Neural cell (in vitro differentiated cells): ENCODE data around the gene SLC24A5. TPM values are rescaled to one million over a fixed set of nuclear protein-coding genes. Genes with fewer than 3 reads are reported as not detected.

ENCODE experiments used
- H2AFZ ChIP-seq: fragments of 200-600, 300-800 bp; sonication (generic), shearing (Covaris generic); 2 replicates; pipeline ENCODE4 v1.6.0; 2014; ENCODE audit warnings: low read depth, mild to moderate bottlenecking, antibody characterized with exemption, low read length, moderate library complexity
- H3F3A ChIP-seq: fragments of 200-600 bp; shearing (Covaris generic); 2 replicates; pipeline ENCODE4 v1.6.1; 2016; ENCODE audit warnings: mild to moderate bottlenecking, moderate library complexity, mixed read lengths, antibody characterized with exemption, low read length; ENCODE audit not compliant: insufficient read depth, poor library complexity, severe bottlenecking
- H3K27ac ChIP-seq: fragments of 200-600, 300-800 bp; sonication (generic), shearing (Covaris generic); 2 replicates; pipeline ENCODE4 v1.5.1; 2014; ENCODE audit warnings: mild to moderate bottlenecking, low read length, moderate library complexity
- H3K27me3 ChIP-seq: fragments of 300-800, 200-600 bp; sonication (generic), shearing (Covaris generic); 2 replicates; pipeline ENCODE4 v1.6.0; 2014; ENCODE audit warnings: mild to moderate bottlenecking, low read depth, low read length, moderate library complexity; ENCODE audit not compliant: insufficient read depth
- H3K36me3 ChIP-seq: fragments of 300-800, 200-600 bp; sonication (generic), shearing (Covaris generic); 2 replicates; pipeline ENCODE4 v1.5.1; 2014; ENCODE audit warnings: mild to moderate bottlenecking, antibody characterized with exemption, low read length, moderate library complexity; ENCODE audit not compliant: insufficient read depth
- H3K4me2 ChIP-seq: fragments of 300-800, 200-600 bp; sonication (generic), shearing (Covaris generic); 2 replicates; pipeline ENCODE4 v1.6.0; 2014; ENCODE audit warnings: mild to moderate bottlenecking, low read length
- H3K4me3 ChIP-seq: fragments of 300-800, 200-600 bp; sonication (generic), shearing (Covaris generic); 2 replicates; pipeline ENCODE4 v1.5.1; 2014; ENCODE audit warnings: mild to moderate bottlenecking, low read length, moderate library complexity
- H3K79me2 ChIP-seq: fragments of 200-600 bp; shearing (Covaris generic); replicated peaks from 2 replicates; pipeline ENCODE4 v1.6.0; 2014; ENCODE audit warnings: mild to moderate bottlenecking, low read length, moderate library complexity; ENCODE audit not compliant: insufficient read depth
- H3K9ac ChIP-seq: fragments of 300-800, 200-600 bp; sonication (generic), shearing (Covaris generic); 2 replicates; pipeline ENCODE4 v1.6.1; 2016; ENCODE audit warnings: mild to moderate bottlenecking, low read length, mixed read lengths
- H3K9me2 ChIP-seq: fragments of 200-600 bp; shearing (Covaris generic); 2 replicates; pipeline ENCODE4 v1.6.1; 2016; ENCODE audit warnings: mild to moderate bottlenecking, low read length, mixed read lengths; ENCODE audit not compliant: insufficient read depth
- H3K9me3 ChIP-seq: fragments of 200-600, 300-800 bp; sonication (generic), shearing (Covaris generic); 2 replicates; pipeline ENCODE4 v1.6.1; 2016; ENCODE audit warnings: mild to moderate bottlenecking, mixed run types, low read length, moderate library complexity, mixed read lengths
- H4K20me1 ChIP-seq: fragments of 200-600 bp; shearing (Covaris generic); 2 replicates; pipeline ENCODE4 v1.6.1; 2016; ENCODE audit warnings: mild to moderate bottlenecking, mixed run types; ENCODE audit not compliant: insufficient read depth
- EP300 ChIP-seq: fragments of 450-650 bp; conservative IDR thresholded peaks from 2 replicates; pipeline ENCODE4 v1.6.1; 2014; ENCODE audit warnings: antibody characterized with exemption, mild to moderate bottlenecking, moderate library complexity; ENCODE audit not compliant: poor library complexity, severe bottlenecking
- EZH2 ChIP-seq: fragments of 200-600, 300-800 bp; shearing (Covaris generic), sonication (generic); IDR thresholded peaks from 2 replicates; pipeline ENCODE4 v1.6.1; 2014; ENCODE audit warnings: antibody characterized with exemption, low read length, borderline replicate concordance, mild to moderate bottlenecking; ENCODE audit not compliant: insufficient read depth, poor library complexity, severe bottlenecking
- MXI1 ChIP-seq: fragments of 450-650 bp; conservative IDR thresholded peaks from 2 replicates; pipeline ENCODE4 v1.6.1; 2014; ENCODE audit warnings: antibody characterized with exemption, mild to moderate bottlenecking; ENCODE audit not compliant: poor library complexity, severe bottlenecking
- POLR2AphosphoS5 ChIP-seq: IDR thresholded peaks from 2 replicates; pipeline ENCODE4 v1.6.1; 2012
- RAD21 ChIP-seq: fragments of 450-650 bp; conservative IDR thresholded peaks from 2 replicates; pipeline ENCODE4 v1.6.1; 2014; ENCODE audit warnings: antibody characterized with exemption, mild to moderate bottlenecking, moderate library complexity
- REST ChIP-seq: IDR thresholded peaks from 2 replicates; pipeline ENCODE4 v1.6.1; 2012; ENCODE audit warnings: borderline replicate concordance
- SMC3 ChIP-seq: fragments of 450-650 bp; conservative IDR thresholded peaks from 2 replicates; pipeline ENCODE4 v1.6.1; 2014; ENCODE audit warnings: antibody characterized with exemption, mild to moderate bottlenecking, moderate library complexity; ENCODE audit not compliant: poor library complexity
- TAF1 ChIP-seq: IDR thresholded peaks from 2 replicates; pipeline ENCODE4 v1.6.1; 2012; ENCODE audit warnings: low read depth
- polyA plus RNA-seq: library from polyadenylated mRNA; depleted of rRNA; stranded (reverse); fragments of >200 nt; gene quantifications from 2 replicates; pipeline ENCODE4 v1.2.3, GENCODE V29; 2014
- TF ChIP-seq, protein P1 (sequence below): fragments of 450-650 bp; IDR thresholded peaks from 2 replicates; pipeline ENCODE4 v1.5.1; 2014; ENCODE audit warnings: antibody characterized with exemption, mild to moderate bottlenecking, moderate library complexity; ENCODE audit not compliant: poor library complexity, severe bottlenecking

Gene SLC24A5
- polyA plus RNA-seq, 1 donor from 2014 or later = 0.78 TPM

GRCh38 chr15:48096813-48097212, 24.0 kb upstream of the SLC24A5 start:
- H3F3A ChIP-seq = no peaks in the 10 kb centered on the region
- no peaks in the 10 kb centered on the region for H4K20me1 ChIP-seq
- H3K9ac ChIP-seq = no peak overlapping the region
- no peak overlapping the region for H3K27ac ChIP-seq
- H3K4me2 ChIP-seq = no peak overlapping the region
- H3K27me3 ChIP-seq = no peaks in the 10 kb centered on the region
- no peaks in the 10 kb centered on the region for H3K9me3 ChIP-seq
- no peak overlapping the region for H2AFZ ChIP-seq
- H3K9me2 ChIP-seq = no peaks in the 10 kb centered on the region
- H3K79me2 ChIP-seq = no peaks in the 10 kb centered on the region
- TF ChIP-seq, protein P1, sequence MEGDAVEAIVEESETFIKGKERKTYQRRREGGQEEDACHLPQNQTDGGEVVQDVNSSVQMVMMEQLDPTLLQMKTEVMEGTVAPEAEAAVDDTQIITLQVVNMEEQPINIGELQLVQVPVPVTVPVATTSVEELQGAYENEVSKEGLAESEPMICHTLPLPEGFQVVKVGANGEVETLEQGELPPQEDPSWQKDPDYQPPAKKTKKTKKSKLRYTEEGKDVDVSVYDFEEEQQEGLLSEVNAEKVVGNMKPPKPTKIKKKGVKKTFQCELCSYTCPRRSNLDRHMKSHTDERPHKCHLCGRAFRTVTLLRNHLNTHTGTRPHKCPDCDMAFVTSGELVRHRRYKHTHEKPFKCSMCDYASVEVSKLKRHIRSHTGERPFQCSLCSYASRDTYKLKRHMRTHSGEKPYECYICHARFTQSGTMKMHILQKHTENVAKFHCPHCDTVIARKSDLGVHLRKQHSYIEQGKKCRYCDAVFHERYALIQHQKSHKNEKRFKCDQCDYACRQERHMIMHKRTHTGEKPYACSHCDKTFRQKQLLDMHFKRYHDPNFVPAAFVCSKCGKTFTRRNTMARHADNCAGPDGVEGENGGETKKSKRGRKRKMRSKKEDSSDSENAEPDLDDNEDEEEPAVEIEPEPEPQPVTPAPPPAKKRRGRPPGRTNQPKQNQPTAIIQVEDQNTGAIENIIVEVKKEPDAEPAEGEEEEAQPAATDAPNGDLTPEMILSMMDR = no peak
- no peak for TF ChIP-seq REST
- no peak for TF ChIP-seq MXI1
- TF ChIP-seq POLR2AphosphoS5 = no peak
- TF ChIP-seq EP300 = no peak
- TF ChIP-seq EZH2 = no peak
- no peak for TF ChIP-seq TAF1
- TF ChIP-seq RAD21 = no peak
- TF ChIP-seq SMC3 = no peak
- H3K36me3 ChIP-seq = no peaks in the 10 kb centered on the region
- H3K4me3 ChIP-seq = no peak overlapping the region

DNA sequence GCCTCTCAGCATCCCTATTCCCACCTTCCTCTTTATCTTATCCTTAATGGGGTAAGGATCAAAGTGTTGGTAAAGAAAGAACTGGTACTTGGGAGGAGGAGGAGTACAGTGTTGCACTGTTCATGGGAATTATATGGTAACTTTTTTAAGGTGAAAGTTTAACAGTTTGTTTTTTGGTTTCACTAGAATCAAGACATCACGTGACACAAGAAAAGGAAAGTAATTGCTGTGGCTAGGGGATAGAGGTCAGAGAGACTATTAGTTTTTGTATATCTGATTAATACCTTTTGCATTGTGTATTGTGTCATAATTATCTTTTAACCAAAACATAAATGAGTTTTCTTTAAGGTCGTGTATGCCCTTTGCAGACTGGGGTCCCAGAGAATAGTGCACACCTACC, 23.5 kb upstream of the SLC24A5 start:
- no peaks in the 10 kb centered on the region for H3K9me2 ChIP-seq
- no peak overlapping the region for H3K9ac ChIP-seq
- H3K27ac ChIP-seq = no peak overlapping the region
- H2AFZ ChIP-seq = no peak overlapping the region
- H3K27me3 ChIP-seq = no peaks in the 10 kb centered on the region
- no peaks in the 10 kb centered on the region for H3K79me2 ChIP-seq
- no peak overlapping the region for H3K4me3 ChIP-seq
- H3K4me2 ChIP-seq = no peak overlapping the region
- H3F3A ChIP-seq = no peaks in the 10 kb centered on the region
- no peaks in the 10 kb centered on the region for H4K20me1 ChIP-seq
- TF ChIP-seq TAF1 = no peak
- H3K9me3 ChIP-seq = no peaks in the 10 kb centered on the region
- no peaks in the 10 kb centered on the region for H3K36me3 ChIP-seq

DNA sequence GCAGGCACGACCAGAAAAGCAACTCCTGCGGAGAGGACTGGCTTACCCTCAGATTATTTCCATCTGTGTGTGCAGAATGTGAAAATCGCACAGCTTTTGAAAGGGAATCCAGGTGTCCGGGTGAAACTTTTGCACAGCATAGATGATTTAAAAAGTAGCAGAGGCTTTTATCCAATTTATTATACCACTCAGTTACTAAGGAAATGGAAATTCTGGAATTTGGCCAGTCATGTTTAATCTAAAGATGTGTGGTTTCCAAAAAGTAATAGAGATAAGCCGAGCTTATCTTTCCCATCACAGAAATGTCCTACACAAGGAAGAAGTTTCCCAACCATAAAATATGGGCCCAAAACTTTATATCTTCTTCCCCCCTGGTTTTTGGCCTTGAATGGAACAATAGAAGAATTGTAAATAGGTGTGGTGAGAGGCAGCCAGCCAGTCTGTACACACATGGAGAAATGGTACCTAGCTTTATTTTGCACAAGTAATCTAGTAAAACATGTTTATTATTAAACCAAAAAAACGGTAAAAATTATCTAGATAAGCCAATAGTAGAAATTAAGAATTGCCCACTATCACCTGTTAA, 19.3 kb upstream of the SLC24A5 start:
- TF ChIP-seq EZH2 (no peak), RAD21 (no peak), TAF1 (no peak), POLR2AphosphoS5 (no peak), REST (no peak), EP300 (no peak), MXI1 (no peak)
- Histone ChIP-seq H3K36me3 (no peaks in the 10 kb centered on the region), H3K9me3 (no peaks in the 10 kb centered on the region), H3K9me2 (no peaks in the 10 kb centered on the region), H3F3A (no peaks in the 10 kb centered on the region), H4K20me1 (no peaks in the 10 kb centered on the region), H2AFZ (no peak overlapping the region), H3K9ac (no peak overlapping the region), H3K4me2 (no peak overlapping the region), H3K79me2 (no peaks in the 10 kb centered on the region), H3K27ac (no peak overlapping the region), H3K4me3 (no peak overlapping the region), H3K27me3 (no peaks in the 10 kb centered on the region)
